ENCODE measurements around the gene AKT1S1. TPM values are rescaled to one million over a fixed set of nuclear protein-coding genes. Genes with fewer than 3 reads are reported as not detected.

AKT1S1 gene
- total RNA-seq, 4 donors from 2014 or later = 17.2 to 30.5 (median 23.3) TPM

- Histone ChIP-seq H3K4me1 (peaks cover 0 to 15% (median 7%) of the 10 kb centered on the region in 4 donors), H3K4me3 (no peak overlapping the region), H3K9me3 (no peaks in the 10 kb centered on the region), H3K27me3 (no peaks in the 10 kb centered on the region), H3K36me3 (peaks cover 0 to 48% (median 0%) of the 10 kb centered on the region in 3 donors), H3K27ac (peak overlapping the region in 1 of 4 donors; percentile 25)
- no peak for TF ChIP-seq POLR2A (IDR thresholded peaks at IDR 0.05)
- TF ChIP-seq, protein P1, sequence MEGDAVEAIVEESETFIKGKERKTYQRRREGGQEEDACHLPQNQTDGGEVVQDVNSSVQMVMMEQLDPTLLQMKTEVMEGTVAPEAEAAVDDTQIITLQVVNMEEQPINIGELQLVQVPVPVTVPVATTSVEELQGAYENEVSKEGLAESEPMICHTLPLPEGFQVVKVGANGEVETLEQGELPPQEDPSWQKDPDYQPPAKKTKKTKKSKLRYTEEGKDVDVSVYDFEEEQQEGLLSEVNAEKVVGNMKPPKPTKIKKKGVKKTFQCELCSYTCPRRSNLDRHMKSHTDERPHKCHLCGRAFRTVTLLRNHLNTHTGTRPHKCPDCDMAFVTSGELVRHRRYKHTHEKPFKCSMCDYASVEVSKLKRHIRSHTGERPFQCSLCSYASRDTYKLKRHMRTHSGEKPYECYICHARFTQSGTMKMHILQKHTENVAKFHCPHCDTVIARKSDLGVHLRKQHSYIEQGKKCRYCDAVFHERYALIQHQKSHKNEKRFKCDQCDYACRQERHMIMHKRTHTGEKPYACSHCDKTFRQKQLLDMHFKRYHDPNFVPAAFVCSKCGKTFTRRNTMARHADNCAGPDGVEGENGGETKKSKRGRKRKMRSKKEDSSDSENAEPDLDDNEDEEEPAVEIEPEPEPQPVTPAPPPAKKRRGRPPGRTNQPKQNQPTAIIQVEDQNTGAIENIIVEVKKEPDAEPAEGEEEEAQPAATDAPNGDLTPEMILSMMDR (IDR thresholded peaks at IDR 0.05) = no peak
- no peak for DNase-seq
Observed at GRCh38 chr19:49910179-49910578, 33.0 kb upstream of the AKT1S1 start.

- Histone ChIP-seq H3K36me3 (peaks cover 0 to 36% (median 0%) of the 10 kb centered on the region in 3 donors), H3K9me3 (no peaks in the 10 kb centered on the region), H3K27ac (peak overlapping the region in 1 of 4 donors; percentile 3), H3K4me1 (peaks cover 0 to 15% (median 7%) of the 10 kb centered on the region in 4 donors), H3K4me3 (no peak overlapping the region), H3K27me3 (no peaks in the 10 kb centered on the region)
- DNase-seq = no peak
- no peak for TF ChIP-seq POLR2A (IDR thresholded peaks at IDR 0.05)
- TF ChIP-seq, protein P1 (IDR thresholded peaks at IDR 0.05) = no peak
Observed at GRCh38 chr19:49908480-49909420, 31.6 kb upstream of the AKT1S1 start.

DNA sequence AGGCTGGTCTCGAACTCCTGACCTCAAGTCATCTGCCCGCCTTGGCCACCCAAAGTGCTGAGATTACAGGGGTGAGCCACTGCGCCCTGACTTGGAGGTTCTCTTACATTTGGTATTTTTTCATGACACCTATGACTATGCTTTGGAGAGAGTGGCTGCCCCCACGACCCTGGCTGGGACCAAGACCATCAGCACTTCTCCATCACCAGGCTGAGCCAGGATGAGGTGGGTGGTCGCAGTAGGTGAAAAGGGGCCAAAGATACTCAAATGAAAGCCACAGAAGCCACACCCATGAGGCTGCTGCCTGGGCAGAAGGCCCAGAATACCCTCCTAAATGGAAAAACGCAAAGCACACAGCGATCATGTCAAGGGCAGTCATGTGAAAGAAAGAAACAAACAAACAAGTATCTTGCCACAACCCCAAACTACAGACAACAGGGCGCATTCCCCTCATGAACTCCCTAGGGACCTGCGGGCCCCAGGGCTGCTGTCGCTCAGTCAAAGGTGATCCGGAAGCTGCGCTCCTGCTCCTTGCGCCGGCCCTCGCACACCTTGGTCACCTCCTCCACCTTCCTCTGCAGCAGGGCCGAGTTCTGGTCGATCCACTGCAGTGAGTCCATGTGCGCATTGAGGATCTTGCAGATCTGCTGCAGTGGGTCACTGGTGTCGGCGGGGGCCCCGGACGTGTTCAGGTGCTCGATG, 30.7 kb upstream of the AKT1S1 start:
- Histone ChIP-seq H3K36me3 (peaks cover 0 to 30% (median 0%) of the 10 kb centered on the region in 3 donors), H3K27me3 (no peaks in the 10 kb centered on the region)
- TF ChIP-seq, protein P1 (IDR thresholded peaks at IDR 0.05) = no peak
- TF ChIP-seq POLR2A (IDR thresholded peaks at IDR 0.05) = no peak

DNA sequence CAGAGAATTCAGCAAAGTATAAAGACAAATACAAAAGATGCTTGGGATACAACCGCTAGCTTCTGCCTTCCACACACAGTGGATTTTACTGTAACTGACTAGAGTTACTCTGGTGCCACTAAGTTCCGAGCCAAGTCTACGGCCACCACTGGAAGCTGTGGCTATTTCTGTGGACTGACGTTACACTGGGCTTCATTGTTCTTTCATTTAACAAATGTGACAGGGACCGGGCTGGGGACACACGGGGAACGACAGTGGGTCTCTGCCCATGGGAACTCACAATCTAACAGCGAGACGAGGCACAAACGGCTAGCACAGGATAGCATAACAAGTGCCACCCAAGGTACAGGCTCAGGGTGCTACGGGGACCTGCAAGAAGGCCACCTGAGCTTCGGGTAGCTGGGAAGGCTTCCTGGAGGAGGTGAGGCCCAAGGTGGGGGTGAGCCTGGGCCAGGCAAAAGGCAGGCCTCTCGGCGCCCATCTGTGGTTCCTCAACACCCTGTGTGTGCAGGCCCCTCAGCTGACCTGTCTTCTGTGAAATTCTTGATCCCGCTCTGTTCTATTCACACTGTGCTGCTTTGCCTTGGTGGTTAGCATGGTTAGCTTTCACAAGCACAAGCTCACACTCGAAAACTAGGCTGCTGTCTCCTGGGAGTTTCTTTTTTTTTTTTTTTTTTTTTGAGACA, 29.9 kb upstream of the AKT1S1 start:
- H3K4me3 ChIP-seq = no peak overlapping the region
- no peak overlapping the region for H3K27ac ChIP-seq
- no peaks in the 10 kb centered on the region for H3K9me3 ChIP-seq
- H3K27me3 ChIP-seq = no peaks in the 10 kb centered on the region
- H3K36me3 ChIP-seq = peaks cover 0 to 30% (median 0%) of the 10 kb centered on the region in 3 donors
- TF ChIP-seq POLR2A (IDR thresholded peaks at IDR 0.05) = no peak
- TF ChIP-seq, protein P1 (IDR thresholded peaks at IDR 0.05) = no peak
- no peak for DNase-seq
- H3K4me1 ChIP-seq = peaks cover 0 to 15% (median 7%) of the 10 kb centered on the region in 4 donors

More for the DNA sequence above, 30.7 kb upstream of the AKT1S1 start:
- Histone ChIP-seq H3K27ac (peak overlapping the region in 1 of 4 donors; percentile 3), H3K9me3 (no peaks in the 10 kb centered on the region), H3K4me1 (peaks cover 0 to 15% (median 7%) of the 10 kb centered on the region in 4 donors), H3K4me3 (no peak overlapping the region)
- peak in 1 of 3 donors; percentile 74 for DNase-seq

DNA sequence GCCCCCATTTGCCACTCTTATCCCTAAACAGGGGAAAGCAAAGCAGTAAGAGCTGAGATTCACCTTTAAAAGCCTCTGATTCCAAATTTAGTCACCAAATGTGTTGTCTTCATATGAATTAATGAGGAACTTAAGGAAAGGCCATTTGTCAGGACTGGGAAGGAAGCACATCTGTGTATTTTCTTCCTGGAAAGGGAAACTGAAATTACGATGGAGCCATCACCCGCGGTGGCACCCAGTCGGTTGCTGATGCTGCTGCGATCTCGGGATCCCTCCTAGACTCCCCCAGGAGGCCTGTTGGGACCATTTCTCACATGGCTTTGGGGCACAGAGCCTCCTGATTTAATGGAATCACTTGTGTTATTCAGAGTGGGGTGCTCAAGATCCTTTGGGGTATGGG, 27.0 kb upstream of the AKT1S1 start:
- no peak overlapping the region for H3K4me3 ChIP-seq
- TF ChIP-seq, protein P1 (IDR thresholded peaks at IDR 0.05) = no peak
- no peak for TF ChIP-seq POLR2A (IDR thresholded peaks at IDR 0.05)
- H3K4me1 ChIP-seq = peaks cover 0 to 11% (median 2%) of the 10 kb centered on the region in 4 donors
- H3K27me3 ChIP-seq = no peaks in the 10 kb centered on the region
- no peak overlapping the region for H3K27ac ChIP-seq
- H3K9me3 ChIP-seq = no peaks in the 10 kb centered on the region
- no peak for DNase-seq
- H3K36me3 ChIP-seq = peaks cover 0 to 26% (median 0%) of the 10 kb centered on the region in 3 donors
